Posterior cingulate gyrus (tissue), 11 donors: ENCODE results near the gene AMZ2.

ENCODE experiments used
- DNase-seq, 10 donors: peaks; one replicate each; pipeline versions ENCODE4 v3.0.0 to v3.0.0-alpha.2; 2020 to 2021; ENCODE audit warnings: mixed read lengths in 3 of 10
- intact Hi-C: fragments of 100-400 bp; cut with DNase I; formaldehyde crosslinking; loops from one replicate; pipeline ENCODE4 v1.15.1; 2023

Gene AMZ2

DNA sequence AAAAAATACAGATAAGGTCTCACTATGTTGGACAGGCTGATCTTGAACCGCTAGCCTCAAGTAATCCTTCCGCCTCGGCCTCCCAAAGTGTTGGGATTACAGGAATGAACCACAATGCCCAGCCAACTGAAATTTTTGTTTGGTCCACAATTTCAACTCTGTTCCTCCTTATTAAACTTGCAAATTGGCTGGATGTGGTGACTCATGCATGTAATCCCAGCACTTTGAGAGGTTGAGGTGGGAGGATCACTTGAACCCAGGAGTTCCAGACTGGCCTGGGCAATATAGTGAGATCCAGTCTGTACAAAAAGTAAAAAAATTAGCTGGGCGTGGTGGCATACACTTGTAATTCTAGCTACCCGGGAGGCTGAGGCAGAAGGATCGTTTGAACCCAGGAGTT lies 56.9 kb downstream of the AMZ2 start:
- intact Hi-C loops, result no loop called here
- no peak for DNase-seq

- no peak for DNase-seq
- intact Hi-C loops, result no loop called here
Observed at GRCh38 chr17:68305142-68305541, 57.3 kb downstream of the AMZ2 start.
